HG03442 (cell line): ENCODE results near the gene PHLDA2.

Source experiments
- ATAC-seq: cut with Tn5 transposase; IDR thresholded peaks from one replicate; pipeline ENCODE4 v1.9.1; 2021; ENCODE audit warnings: mild to moderate bottlenecking, moderate library complexity; ENCODE audit not compliant: unreplicated experiment

The PHLDA2 gene, protein sequence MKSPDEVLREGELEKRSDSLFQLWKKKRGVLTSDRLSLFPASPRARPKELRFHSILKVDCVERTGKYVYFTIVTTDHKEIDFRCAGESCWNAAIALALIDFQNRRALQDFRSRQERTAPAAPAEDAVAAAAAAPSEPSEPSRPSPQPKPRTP

DNA sequence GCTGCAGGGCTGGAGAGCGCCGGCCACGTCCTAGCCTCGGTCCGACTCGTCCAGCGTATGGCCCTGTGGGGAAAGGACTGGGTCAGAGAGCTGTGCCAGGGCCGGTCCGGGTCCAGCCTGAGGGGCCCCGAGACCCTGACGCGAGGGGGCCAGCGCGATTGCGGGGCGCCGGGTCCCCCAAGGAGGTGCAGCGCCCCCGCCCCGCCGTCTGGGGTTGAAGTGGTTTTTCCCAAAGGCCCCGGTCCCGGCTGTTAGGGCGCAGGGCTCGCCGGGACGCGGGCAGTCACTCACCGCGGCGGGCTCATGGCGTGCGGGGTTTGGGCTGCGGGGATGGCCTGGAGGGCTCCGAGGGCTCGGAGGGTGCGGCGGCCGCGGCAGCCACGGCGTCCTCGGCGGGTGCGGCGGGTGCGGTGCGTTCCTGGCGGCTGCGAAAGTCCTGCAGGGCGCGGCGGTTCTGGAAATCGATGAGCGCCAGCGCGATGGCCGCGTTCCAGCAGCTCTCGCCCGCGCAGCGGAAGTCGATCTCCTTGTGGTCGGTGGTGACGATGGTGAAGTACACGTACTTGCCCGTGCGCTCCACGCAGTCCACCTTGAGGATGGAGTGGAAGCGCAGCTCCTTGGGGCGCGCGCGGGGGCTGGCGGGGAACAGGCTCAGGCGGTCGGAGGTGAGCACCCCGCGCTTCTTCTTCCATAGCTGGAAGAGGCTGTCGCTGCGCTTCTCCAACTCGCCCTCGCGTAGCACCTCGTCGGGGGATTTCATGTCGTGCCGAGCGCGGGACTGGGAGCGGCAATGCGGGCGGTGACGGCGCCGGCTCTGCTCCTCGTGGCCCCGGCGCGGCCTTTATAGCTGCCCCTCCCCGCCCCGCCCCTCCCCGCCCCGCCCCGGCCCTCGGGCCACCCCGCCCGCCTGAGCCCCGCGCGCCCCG, at the start of gene PHLDA2:
Gene PHLDA2 (minus strand): TSS at position 816 of the 926 bp plus-strand sequence. CDS start 56 bp downstream, at position 760.
- ATAC-seq, result no peak

DNA sequence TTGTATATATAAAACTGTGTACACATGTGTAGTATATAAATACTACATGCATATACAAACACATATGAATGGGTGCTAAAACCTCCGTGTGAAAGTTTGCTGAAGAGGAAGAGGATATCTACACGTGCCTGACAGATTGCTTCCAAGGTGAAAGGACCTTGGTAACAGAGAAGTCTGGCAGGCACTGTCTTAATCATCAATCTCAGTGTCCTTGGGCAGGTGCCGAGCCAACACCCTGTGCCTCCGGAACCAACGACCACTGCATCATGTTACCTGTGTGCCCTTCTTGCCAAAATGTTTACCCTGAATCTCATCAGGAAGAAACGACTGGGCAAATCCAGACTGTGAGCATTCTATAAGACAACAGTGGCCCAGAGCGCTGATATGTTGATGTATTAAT, 47.9 kb upstream of the PHLDA2 start:
- no peak for ATAC-seq

DNA sequence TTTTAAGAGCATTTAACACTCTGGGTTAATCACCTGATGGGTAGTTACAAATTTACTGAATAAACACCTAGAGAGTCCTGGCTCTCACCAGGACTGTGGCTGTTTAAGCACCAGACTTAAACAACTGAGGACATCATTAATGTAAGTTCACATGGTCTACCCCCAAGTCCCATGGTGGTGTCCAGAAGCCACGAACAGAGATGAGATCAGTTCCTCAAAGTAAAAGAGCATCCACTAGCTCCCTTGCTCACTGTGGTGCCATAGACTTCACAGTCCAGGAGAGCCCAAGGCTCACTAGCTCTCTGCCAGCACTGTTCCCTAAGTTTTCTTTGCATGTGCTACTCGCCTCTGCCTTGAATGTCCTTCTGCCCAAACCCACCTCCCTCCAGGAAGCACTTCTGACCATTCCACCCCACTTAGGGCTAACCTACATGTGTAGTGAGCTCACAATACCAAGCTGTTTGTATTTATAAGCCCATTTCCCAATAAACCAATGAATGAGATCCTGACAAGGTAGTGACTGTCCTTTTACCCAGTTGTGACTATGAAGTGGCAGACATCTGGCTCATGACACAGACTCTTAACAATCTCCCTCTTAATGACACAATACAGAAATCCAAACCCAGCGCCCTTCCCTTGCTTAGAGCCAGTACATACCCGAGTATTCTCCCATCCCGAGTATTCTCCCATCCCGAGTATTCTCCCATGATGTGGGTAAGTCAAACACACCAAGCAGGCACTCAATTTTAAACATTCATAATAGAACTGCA, 47.3 kb upstream of the PHLDA2 start:
- ATAC-seq, result no peak

DNA sequence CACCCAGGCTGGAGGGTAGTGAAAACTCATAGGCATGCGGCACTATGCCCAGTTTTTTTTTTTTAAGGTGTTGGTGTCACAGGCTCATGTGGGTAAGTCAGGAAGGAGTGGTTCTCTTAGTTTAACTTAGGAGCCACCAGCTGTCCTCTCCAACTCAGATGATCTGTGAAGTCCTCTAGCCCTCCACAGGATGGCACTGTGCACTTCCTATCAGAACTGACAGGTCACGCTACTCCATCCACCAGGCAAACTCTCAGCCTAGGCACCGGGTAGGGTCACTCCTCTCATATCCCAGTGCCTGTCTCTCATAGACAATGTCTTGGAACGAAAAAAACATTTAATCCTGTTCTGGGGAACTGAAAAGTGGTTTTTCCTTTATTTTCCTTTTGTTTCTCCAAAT, 46.4 kb upstream of the PHLDA2 start:
- no peak for ATAC-seq

DNA sequence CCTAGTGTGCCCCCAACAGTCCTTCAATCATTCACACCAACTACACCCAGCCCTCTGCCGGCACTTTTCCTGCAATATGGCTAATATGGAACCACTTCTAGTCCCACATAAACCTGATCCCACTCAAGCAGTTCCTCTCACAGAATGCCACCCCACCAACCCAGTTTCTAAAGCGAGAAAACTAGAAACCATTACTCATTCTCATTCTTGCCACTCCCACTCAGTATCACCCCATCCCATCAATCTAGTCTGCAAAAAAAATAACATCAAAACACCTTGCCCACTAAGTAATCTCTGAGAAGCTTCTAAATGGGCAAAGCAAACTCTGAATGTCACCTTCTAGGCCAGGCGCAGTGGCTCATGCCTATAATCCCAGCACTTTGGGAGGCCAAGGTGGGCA, 45.1 kb upstream of the PHLDA2 start:
- no peak for ATAC-seq

DNA sequence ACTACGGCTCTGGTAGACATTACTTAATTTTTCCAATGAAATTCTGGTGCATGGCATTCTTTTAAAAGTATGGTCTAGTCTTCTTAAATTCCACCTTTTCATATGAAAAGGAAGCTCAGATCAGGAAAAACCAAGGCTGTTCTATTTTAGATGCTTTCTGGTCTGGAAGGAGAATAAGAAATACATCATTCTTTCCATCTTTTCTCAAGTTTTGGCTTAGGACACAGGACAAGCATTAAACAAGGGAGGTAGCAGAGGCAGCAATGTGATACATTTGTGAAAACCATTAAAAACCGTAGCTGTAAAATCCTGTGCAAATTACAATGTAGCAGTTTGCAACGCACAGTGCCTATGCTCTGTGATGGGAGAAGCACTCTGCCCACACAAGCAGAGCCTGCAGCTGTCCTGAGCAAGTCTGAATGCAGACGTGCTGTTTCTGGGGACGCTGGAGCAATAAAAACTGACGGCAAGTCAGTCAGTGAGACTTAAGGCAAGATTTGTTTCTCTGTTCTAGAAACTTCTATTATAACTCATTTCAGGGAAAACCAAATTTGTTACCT, 39.2 kb upstream of the PHLDA2 start:
- ATAC-seq, result no peak

DNA sequence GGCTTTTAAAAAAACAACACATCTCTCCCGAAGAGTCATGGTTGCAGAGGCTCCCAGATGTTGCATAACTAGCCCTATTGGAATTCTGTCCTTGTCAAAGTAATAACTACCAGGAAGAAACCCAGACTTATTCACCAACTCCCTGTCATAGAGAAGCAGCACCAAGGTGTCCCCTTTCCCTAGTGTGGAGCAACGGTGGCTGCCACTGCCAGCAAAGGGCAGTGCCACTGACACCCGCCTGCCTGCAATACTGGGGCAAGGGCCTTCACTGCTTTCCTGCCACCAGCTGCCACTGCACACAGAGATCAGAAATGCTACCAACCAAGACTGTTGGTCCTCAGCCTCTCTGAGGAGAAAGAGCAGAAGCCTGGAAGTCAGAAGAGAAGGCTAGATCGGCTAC, 35.6 kb upstream of the PHLDA2 start:
- no peak for ATAC-seq

DNA sequence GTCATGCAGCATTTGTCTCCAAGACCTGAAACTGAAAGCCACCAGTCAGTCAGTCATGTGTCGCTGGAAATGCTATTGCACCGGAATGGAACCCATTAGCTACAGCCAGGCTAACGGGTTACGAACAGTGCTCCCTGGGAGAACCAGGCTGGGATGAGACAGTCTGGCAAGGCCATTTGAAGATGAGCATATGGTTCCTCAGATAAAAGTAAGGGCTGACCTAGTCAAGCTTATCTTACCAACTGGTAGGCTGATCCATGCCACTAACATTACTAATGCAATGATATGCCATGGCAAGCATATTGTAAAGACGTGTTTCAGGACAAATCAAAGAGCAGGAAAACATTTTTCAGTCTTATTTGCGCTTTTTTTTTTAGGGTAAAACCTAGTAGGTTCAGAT, 34.5 kb upstream of the PHLDA2 start:
- no peak for ATAC-seq

DNA sequence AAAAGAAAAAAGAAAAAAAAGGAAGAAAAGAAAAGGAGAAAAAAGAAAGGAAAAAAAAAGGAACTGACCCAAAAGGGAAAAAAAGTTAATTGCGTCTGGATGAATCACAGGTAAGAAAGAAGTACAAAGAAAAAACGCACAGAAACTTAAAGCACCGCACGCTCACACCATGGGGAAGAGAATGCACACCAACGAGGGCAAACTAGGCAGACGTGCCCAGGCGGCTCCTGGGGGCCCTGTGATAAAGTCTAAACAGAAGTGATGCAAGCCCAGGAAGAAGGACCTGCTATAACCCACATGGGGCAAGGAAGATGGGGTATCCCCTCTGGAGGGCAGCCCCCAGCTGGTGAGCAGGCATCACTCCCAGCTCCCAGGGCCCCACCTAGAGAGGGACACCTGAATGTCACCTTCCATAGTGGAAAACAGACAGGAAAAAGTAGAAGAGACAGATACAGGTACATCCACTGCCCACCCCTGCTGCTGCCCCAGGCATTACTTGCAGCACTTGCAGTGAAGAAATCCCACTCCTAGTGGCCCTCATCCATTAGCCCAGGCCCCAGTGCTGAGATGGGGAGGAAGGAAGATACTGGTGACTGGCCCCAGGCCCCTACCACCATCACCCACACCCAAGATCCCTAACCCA, 34.0 kb upstream of the PHLDA2 start:
- ATAC-seq, result no peak

DNA sequence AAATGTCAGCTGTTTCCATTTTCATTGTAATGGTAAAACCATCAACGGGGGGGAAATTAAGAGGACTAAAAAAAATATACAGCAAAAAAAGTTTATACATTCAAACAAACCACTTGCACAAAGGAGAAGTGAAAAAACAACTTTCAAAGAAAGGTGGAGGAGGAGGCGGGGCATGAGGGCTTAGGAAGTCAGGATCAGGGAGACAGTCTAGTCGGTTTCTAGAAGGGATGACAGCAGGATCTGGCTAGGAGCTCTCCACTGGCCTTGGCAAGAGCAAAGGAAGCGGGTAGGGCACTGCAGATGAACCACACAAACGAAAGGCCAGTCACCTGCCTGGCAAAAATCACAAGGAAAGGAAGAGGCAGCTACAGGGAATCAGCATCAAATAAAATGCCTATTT, 31.9 kb upstream of the PHLDA2 start:
- no peak for ATAC-seq

DNA sequence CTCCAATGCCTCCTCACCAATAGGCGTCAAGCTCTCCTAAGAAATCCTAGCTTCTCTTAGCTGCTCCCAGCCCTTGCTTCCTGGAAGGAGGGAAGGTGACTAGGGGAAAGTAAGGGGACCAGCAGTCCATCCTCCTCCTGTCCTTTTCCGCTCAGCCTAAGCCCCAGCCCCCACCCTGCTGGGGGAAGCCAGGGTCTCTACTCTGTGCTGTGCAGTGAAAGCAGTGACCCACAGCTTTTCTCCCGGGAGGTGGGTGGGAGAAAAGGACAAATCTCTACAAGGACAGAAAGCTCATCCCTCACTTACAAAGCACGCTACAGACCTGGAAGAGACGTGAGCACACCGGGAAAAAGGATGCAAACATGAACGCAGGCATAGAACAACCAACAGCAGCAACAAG, 30.9 kb upstream of the PHLDA2 start:
- ATAC-seq, result no peak

DNA sequence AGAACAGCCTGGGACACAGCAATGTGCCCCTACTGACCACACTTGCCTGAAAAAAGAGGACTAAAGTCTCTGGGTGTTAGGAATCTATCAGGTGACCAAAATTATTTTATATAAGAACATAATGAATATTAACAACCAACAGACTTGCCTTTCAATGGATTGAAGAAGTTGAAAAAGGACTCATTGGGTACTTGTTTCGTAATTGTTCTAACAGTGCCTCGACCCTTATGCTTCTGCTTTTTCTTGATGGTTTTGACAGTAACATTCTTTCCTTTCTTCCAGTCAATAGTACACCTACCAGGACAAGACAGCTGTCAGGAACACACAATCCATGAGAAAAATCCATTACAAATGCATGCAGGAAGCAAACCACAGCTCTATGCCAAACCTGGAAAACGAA, 29.0 kb upstream of the PHLDA2 start:
- ATAC-seq, result no peak

DNA sequence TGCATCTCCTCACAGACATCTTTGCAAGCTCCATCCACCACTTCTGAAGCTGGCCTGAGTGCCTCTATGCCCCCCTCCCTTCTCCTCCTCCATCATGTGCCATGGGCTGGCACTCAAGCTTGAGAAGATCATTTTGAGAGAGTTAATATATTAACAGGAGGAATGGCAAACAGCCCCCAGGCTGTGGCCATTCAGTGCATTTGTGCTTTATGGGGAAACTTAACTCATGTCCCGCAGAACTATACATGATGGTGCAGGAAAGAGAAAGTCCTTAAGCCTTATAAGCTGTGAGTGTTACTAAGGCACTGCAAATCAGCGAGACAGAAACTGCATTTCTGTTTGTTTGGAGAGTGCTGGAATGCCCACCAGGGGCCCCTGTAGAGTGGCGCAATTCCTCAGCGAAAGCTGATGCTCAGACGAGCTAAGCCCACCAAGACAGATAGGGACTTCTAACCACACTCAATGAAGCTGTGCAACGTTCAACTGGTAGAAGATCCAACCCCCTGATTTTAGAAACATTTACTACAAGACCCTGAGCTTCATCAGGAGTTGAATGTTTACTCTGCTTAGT, 26.8 kb upstream of the PHLDA2 start:
- ATAC-seq, result no peak

DNA sequence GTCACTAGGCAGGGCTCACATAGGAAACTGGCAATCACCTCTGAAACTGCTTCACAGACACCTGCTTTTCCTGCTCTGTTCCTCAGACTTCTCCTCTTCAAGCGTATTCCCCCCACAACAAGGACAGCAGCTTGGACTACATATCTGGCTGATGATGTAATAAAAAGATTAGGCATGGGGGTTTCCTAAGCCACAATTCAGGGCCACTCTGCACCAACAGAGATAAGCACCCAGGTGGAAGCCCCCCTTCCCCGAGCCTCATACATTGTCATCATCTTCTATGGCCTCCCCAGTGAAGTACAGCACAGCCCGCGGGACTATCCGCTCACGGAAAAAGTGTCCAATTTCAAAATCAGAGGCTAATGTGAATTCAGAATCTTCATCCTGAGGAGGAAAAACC, 25.0 kb upstream of the PHLDA2 start:
- ATAC-seq, result no peak

DNA sequence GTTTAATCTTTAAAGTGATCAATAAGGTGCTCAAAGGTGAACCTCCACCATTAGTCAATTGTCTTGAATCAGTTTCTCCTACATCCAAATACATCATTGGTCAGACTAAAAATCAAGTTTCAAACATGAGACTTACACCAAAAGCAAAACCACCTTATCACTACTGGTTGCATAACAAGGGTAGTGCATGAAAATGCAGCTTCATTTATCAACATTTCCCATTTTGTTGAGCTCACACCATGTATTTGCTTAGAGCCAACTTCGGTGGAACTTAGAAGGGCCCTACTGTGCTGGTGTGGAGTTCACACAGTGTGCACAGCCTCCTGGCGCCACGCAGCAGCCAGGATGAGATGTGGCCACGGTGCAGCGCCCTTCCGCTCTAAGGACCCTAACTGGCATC, 23.1 kb upstream of the PHLDA2 start:
- ATAC-seq, result no peak

DNA sequence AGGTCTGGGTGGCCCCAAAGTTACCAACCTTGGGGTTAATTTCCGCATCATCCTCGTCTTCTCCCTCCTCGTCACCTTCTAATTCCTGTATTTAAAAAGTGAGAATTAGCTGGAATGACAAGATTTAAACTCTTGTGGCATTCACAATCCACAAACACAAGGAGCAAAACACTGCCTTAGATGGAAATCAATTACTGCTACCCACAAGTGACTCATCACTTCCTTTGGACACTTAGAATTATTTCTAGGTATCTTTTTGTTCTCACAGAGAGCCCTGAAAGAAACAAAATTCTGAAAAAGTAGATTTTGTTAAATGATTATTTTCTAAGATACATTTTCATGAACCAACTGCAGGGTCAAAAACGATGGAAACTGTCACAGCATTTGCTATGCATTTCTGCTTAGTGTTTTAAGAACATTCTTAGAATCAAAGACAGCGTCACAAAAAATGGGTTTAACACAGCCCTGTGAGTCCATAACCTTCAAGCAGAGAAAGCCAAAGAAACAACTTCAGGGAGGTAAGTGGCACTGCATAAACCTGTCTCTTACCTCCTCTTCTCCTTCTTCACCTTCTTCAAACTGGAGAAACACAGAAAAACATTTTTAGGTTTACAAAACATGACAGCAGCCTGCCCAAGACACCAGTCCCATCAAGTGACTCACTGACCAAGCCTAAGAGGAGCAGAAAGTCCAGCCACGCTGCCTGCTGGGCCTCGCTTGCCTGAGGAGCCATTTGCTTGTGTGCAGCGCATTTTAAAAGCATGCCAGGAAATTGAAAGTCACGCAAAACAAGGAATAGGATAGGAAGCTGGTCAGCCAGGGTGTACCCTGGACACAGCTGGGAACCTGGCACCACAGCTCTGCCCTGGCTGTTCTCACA, 22.3 kb upstream of the PHLDA2 start:
- no peak for ATAC-seq

DNA sequence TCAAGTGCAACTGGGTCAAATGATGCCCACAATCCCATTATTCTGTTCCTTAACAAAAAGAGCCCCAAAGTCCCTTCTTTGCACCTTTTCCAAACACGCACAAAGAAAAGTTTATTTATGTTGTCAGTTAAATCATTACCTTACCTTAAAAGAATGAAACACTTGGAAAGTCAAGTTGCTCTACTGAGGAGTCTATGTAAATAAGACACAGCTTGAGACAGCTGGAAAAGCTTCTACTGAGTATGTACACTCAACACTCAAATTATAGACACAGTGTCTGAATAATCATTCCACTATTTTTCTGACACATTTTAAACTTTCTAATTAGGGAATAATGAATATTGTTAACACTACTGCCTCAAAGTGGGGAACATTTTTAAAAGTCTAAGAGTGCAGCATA, 21.6 kb upstream of the PHLDA2 start:
- no peak for ATAC-seq

DNA sequence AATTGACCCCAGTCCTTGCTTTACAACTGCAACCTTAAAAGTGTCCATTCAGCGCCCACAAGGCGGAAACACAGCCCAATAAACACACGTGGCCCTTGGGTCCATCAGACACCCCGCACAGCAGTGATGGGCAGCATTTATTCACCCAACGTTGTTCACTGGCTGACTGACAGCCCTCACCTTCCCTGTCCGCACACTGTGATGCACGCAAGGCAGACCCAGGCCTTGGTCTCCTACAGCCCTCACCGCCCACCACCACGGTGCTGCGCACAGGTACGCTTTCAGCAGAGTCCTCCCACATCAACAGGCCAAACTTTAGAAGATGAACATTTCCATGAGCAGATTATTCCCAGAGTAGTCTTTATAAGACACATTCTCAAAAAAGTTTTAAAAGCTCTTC, 20.7 kb upstream of the PHLDA2 start:
- ATAC-seq, result no peak

DNA sequence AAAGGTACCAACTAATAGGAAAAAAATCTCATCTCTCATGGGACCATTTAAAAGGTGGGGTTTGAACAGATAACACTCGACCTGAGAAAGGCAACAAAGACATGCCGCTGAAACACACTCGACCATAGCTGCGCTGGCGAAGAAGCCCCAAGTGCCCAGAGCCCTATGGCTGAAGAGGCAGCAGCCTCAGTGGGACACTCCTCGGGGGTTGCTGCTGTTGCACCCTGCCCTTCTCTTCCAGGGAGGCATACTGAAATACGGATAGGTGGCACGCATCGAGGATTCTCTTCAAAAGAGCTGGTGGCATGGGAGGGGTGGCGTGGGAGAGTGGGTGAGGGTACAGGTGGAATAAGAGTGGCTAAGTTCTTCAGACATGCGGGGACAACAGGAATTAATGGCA, 18.5 kb upstream of the PHLDA2 start:
- no peak for ATAC-seq
